Heart left ventricle (tissue), 13 donors: ENCODE results near the gene NANS.

Experiments
- POLR2A ChIP-seq, 2 donors: fragments of 450-650 bp; IDR thresholded peaks; one replicate each; pipeline ENCODE4 v1.6.1; 2017; ENCODE audit warnings: antibody characterized with exemption in 2 of 2, mild to moderate bottlenecking in 2 of 2, moderate library complexity in 2 of 2
- TF ChIP-seq, protein P1 (sequence below), 12 donors: fragments of 200-600 bp; sonication (generic) in 4 of 12; IDR thresholded peaks; one replicate each; pipeline versions ENCODE4 v1.5.0 to v1.8.0; 2018 to 2022; ENCODE audit warnings: antibody characterized with exemption in 12 of 12, mild to moderate bottlenecking in 5 of 12
- donor health status: ischemic (EF 13 %, LVEDD 7.1; RV severe dilation, severe dysfunction).
- donor health status: DM: no; HTN: yes; CAD: no.
- donor health status: DM: no; HTN: no; CAD: no.
- donor health status: ischemic (EF 25% LVEDD 6.9; RV normal size, moderate dysfunction).
- donor health status: ischemic (EF 25% LVEDD 5.7; RV mildly dilated, moderate dysfunction).
- donor health status: ischemic (EF 35%, LVEDD 5.7; RV mildly dilated, moderate dysfunction).
- donor health status: nonischemic (EF 11% LVEDD 7.7; RV severe dilation, severe dysfunction).
- donor health status: DM: yes; HTN: yes; CAD: no.
- donor health status: PGD.
- donor health status: ischemic (EF 29% LVEDD 5.4; RV normal size, mild dysfunction).
- donor health status: nonischemic (EF 23%, LVEDD 6.1; RV moderate dilation, normal function).

DNA sequence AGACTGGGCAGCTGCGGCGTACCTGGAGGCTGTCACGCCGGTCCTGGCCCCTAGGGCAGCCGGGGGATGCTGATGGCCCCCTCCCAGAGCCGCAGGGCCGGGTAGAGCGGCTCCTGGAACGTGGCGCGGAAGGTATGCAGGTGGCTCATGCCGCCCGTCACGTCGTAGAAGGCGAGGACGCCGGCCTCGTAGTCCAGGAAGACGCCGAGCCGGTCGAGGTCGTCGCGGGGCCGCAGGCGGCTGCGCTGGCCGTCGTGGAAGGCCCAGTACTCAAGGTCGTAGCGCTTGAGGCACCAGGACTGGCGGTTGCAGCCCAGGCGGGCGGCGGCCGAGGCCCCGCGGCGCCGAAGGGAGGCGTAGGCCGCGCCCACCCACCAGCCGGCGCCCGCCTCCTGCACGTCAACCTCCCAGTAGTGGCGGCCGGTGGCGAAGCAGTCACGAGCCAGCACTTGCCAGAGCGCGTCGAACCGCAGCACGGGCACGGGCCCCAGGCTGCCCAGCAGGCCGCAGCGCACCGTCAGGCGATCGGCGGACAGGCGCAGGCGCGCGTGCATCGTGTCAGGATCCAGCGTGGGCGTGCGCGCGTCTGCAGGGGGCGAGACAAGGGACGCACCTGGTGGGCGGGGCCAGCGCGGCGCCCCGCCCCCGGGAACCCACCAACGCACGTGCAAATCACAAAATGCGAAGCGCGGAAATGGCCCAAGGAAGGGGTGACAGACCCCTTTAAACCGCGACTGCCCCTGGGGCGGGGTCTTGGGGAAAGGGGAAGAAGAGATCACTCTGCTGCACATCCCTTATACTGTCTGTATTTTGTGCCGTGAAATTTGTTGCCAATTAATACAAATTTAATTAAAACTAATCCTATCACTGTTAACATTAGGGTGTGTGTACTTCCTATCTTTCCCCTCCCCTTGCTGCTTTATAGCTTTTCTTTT lies 31.2 kb downstream of the NANS start:
- TF ChIP-seq, protein P1, sequence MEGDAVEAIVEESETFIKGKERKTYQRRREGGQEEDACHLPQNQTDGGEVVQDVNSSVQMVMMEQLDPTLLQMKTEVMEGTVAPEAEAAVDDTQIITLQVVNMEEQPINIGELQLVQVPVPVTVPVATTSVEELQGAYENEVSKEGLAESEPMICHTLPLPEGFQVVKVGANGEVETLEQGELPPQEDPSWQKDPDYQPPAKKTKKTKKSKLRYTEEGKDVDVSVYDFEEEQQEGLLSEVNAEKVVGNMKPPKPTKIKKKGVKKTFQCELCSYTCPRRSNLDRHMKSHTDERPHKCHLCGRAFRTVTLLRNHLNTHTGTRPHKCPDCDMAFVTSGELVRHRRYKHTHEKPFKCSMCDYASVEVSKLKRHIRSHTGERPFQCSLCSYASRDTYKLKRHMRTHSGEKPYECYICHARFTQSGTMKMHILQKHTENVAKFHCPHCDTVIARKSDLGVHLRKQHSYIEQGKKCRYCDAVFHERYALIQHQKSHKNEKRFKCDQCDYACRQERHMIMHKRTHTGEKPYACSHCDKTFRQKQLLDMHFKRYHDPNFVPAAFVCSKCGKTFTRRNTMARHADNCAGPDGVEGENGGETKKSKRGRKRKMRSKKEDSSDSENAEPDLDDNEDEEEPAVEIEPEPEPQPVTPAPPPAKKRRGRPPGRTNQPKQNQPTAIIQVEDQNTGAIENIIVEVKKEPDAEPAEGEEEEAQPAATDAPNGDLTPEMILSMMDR (IDR thresholded peaks at IDR 0.05), result no peak
- TF ChIP-seq POLR2A (IDR thresholded peaks at IDR 0.05), result no peak
